Measurements from ENCODE around the gene ISCA2.
"Not testable (repeated sequence)": the region's sequence is repeated elsewhere in the genome, so short reads cannot be mapped to it uniquely, and the experiment has no call there.

The ISCA2 gene

GRCh38 chr14:74528886-74529285 is 35.3 kb downstream of the ISCA2 start:
- no peak for DNase-seq (ENCODE audit: low read depth)

GRCh38 chr14:74531006-74531405 is 37.4 kb downstream of the ISCA2 start:
- no peak for DNase-seq (ENCODE audit: low read depth)

- DNase-seq (ENCODE audit: low read depth): no peak
Observed at GRCh38 chr14:74531467-74531866, 37.9 kb downstream of the ISCA2 start.

GRCh38 chr14:74532246-74532645 is 38.7 kb downstream of the ISCA2 start:
- no peak for DNase-seq (ENCODE audit: low read depth)

- DNase-seq (ENCODE audit: low read depth): no peak
Observed at GRCh38 chr14:74533576-74533975, 40.0 kb downstream of the ISCA2 start.

GRCh38 chr14:74535756-74536325 is 42.3 kb downstream of the ISCA2 start:
- no peak for DNase-seq (ENCODE audit: low read depth)

GRCh38 chr14:74536336-74536735 is 42.8 kb downstream of the ISCA2 start:
- DNase-seq (ENCODE audit: low read depth): not testable (repeated sequence)

- DNase-seq (ENCODE audit: low read depth): no peak
Observed at GRCh38 chr14:74538411-74539391, 45.1 kb downstream of the ISCA2 start.

- no peak for DNase-seq (ENCODE audit: low read depth)
Observed at GRCh38 chr14:74539503-74539902, 45.9 kb downstream of the ISCA2 start.

- no peak for DNase-seq (ENCODE audit: low read depth)
Observed at GRCh38 chr14:74541225-74541624, 47.7 kb downstream of the ISCA2 start.

GRCh38 chr14:74542056-74542685 is 48.6 kb downstream of the ISCA2 start:
- DNase-seq (ENCODE audit: low read depth): no peak

- no peak for DNase-seq (ENCODE audit: low read depth)
Observed at GRCh38 chr14:74543771-74544438, 50.3 kb downstream of the ISCA2 start.

- DNase-seq (ENCODE audit: low read depth): no peak
Observed at GRCh38 chr14:74545386-74545785, 51.8 kb downstream of the ISCA2 start.

GRCh38 chr14:74546416-74546815 is 52.9 kb downstream of the ISCA2 start:
- no peak for DNase-seq (ENCODE audit: low read depth)

Data from activated T-cell treated with anti-CD3 and anti-CD28 coated beads for 1 hour (primary cell).